Body of pancreas (tissue), 4 donors: ENCODE measurements around the gene ELL2.

Experiments used
- POLR2A ChIP-seq, 3 donors: fragments of 450-650 bp; IDR thresholded peaks; one replicate each; pipeline ENCODE4 v1.6.1; 2016; ENCODE audit warnings: antibody characterized with exemption in 3 of 3, mild to moderate bottlenecking in 2 of 3
- TF ChIP-seq, protein P1 (sequence below), 7 experiments: fragments of 450-650 bp in 4 of 7; fragments of 200-600 bp in 3 of 7; sonication (generic) in 3 of 7; IDR thresholded peaks; one replicate each; pipeline ENCODE4 v1.5.1; 2016 to 2019; ENCODE audit warnings: antibody characterized with exemption in 7 of 7

DNA sequence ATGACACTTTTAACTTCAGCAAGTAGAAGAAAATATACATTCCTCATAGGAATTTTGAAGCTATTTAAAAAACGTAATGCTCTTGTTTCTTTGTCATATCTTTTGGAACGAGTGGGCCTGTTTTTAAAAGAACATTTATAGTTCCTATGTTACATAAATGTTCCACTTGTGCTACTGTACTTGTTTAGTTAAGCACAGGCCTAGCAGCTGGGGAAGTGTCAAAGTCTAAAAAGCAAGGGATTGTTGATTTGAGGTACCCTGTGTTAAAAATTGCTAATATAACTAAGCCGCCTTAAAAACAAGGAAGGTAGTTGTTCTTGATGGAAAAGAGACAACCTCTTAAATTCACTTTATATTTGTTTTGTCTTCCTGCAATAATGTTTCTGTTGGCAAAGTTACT lies 27.2 kb upstream of the ELL2 start:
- TF ChIP-seq, protein P1, sequence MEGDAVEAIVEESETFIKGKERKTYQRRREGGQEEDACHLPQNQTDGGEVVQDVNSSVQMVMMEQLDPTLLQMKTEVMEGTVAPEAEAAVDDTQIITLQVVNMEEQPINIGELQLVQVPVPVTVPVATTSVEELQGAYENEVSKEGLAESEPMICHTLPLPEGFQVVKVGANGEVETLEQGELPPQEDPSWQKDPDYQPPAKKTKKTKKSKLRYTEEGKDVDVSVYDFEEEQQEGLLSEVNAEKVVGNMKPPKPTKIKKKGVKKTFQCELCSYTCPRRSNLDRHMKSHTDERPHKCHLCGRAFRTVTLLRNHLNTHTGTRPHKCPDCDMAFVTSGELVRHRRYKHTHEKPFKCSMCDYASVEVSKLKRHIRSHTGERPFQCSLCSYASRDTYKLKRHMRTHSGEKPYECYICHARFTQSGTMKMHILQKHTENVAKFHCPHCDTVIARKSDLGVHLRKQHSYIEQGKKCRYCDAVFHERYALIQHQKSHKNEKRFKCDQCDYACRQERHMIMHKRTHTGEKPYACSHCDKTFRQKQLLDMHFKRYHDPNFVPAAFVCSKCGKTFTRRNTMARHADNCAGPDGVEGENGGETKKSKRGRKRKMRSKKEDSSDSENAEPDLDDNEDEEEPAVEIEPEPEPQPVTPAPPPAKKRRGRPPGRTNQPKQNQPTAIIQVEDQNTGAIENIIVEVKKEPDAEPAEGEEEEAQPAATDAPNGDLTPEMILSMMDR (IDR thresholded peaks at IDR 0.05), result no peak
- TF ChIP-seq POLR2A (IDR thresholded peaks at IDR 0.05), result no peak
